ENCODE results near the gene STXBP5. TPM values are rescaled to one million over a fixed set of nuclear protein-coding genes. Genes with fewer than 3 reads are reported as not detected.
A peak's percentile ranks its signal among the peaks of the same experiment; 100 is the strongest.

Gene STXBP5
- total and polyA plus RNA-seq, 2 of the 13 experiments (the other 11 are each of a cell fraction or from before 2014, with no cell fraction given) = 8.8 to 19.4 TPM

GRCh38 chr6:147204060-147204785 lies at the start of gene STXBP5 (continued):
- TF ChIP-seq REXO4 (CRISPR knock-in tag; IDR thresholded peaks at IDR 0.05; ENCODE audit: borderline replicate concordance) (no peak), ZNF282 (IDR thresholded peaks at IDR 0.05; ENCODE audit: partially characterized antibody) (no peak), ZFY (CRISPR knock-in tag; IDR thresholded peaks at IDR 0.05) (no peak), ZNF33A (CRISPR knock-in tag; IDR thresholded peaks at IDR 0.05; ENCODE audit: borderline replicate concordance) (no peak), TRIM24 (CRISPR knock-in tag; IDR thresholded peaks at IDR 0.05) (no peak), ONECUT2 (CRISPR knock-in tag; IDR thresholded peaks at IDR 0.05) (no peak), ELF3 (CRISPR knock-in tag; IDR thresholded peaks at IDR 0.05) (peak; percentile 55; the same call in 1 of the 2 replicates), GZF1 (CRISPR knock-in tag; IDR thresholded peaks at IDR 0.05) (peak; percentile 74; the same call in 1 of the 2 replicates), ZNF142 (CRISPR knock-in tag; IDR thresholded peaks at IDR 0.05) (0 out of 2 replicates have a peak, but pooled peaks have one; percentile 30), ZKSCAN5 (CRISPR knock-in tag; IDR thresholded peaks at IDR 0.05) (no peak), ZNF280B (CRISPR knock-in tag; IDR thresholded peaks at IDR 0.05; ENCODE audit: borderline replicate concordance) (peak; percentile 37; the same call in 1 of the 2 replicates), ISL2 (CRISPR knock-in tag; IDR thresholded peaks at IDR 0.05) (peak; percentile 49; the same call in 1 of the 2 replicates), RCOR2 (CRISPR knock-in tag; IDR thresholded peaks at IDR 0.05) (no peak), ZFAT (CRISPR knock-in tag; conservative IDR thresholded peaks at IDR 0.05) (0 out of 2 replicates have a peak, but pooled peaks have one; percentile 61), NFKB2 (CRISPR knock-in tag; IDR thresholded peaks at IDR 0.05; ENCODE audit: borderline replicate concordance) (peak; percentile 83; the same call in 1 of the 2 replicates), ZNF224 (CRISPR knock-in tag; IDR thresholded peaks at IDR 0.05) (no peak), MYNN (CRISPR knock-in tag; IDR thresholded peaks at IDR 0.05; ENCODE audit: low read depth) (0 out of 2 replicates have a peak, but pooled peaks have one; percentile 63)
- TF ChIP-seq, protein P1, sequence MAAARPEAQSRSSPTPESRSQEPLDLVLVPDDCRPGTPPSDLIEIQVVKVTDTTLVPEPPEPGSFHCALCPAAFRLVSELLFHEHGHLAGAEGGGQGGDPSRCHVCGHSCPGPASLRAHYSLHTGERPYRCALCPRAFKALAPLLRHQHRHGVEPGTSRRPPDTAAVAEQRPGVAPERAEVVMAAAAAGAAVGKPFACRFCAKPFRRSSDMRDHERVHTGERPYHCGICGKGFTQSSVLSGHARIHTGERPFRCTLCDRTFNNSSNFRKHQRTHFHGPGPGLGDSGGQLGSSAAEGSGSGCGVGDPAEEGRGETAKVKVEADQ (CRISPR knock-in tag; IDR thresholded peaks at IDR 0.05; ENCODE audit: borderline replicate concordance) = no peak; the same call in 1 of the 2 replicates
- TF ChIP-seq, protein P2, sequence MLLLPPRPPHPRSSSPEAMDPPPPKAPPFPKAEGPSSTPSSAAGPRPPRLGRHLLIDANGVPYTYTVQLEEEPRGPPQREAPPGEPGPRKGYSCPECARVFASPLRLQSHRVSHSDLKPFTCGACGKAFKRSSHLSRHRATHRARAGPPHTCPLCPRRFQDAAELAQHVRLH (CRISPR knock-in tag; IDR thresholded peaks at IDR 0.05; ENCODE audit: borderline replicate concordance, low read depth) = peak; percentile 55; the same call in 1 of the 2 replicates
- TF ChIP-seq, protein P3, sequence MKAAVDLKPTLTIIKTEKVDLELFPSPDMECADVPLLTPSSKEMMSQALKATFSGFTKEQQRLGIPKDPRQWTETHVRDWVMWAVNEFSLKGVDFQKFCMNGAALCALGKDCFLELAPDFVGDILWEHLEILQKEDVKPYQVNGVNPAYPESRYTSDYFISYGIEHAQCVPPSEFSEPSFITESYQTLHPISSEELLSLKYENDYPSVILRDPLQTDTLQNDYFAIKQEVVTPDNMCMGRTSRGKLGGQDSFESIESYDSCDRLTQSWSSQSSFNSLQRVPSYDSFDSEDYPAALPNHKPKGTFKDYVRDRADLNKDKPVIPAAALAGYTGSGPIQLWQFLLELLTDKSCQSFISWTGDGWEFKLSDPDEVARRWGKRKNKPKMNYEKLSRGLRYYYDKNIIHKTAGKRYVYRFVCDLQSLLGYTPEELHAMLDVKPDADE (CRISPR knock-in tag; IDR thresholded peaks at IDR 0.05) = no peak
